NCI-H524 treated with DMSO at 0.1 percent for 48 hours (cell line): ENCODE measurements around the gene SHOC1.
"Not testable (repeated sequence)": the region's sequence is repeated elsewhere in the genome, so short reads cannot be mapped to it uniquely, and the experiment has no call there.

Source experiments
- DNase-seq: peaks from one replicate; lab custom pipeline; 2025; lab: John Stamatoyannopoulos, UW

The SHOC1 gene

DNA sequence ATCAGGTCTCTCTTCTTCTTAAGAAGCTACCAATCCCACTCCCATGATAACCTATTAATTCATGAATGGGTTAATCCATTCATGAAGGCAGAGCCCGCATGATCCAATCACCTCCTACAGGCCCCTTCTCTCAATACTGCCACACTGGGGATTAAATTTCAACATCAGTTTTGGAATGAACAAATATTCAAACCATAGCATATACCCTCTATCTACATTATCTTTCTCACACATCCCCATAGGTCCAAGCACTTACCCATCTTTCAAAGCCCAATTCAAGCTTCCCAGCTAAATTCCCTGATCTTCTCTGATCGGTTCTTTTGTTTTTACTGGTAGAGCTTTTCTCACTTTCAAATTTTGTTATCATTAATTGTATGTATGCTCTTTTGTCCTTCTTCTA, 10.5 kb upstream of the SHOC1 start:
- DNase-seq: no peak

DNA sequence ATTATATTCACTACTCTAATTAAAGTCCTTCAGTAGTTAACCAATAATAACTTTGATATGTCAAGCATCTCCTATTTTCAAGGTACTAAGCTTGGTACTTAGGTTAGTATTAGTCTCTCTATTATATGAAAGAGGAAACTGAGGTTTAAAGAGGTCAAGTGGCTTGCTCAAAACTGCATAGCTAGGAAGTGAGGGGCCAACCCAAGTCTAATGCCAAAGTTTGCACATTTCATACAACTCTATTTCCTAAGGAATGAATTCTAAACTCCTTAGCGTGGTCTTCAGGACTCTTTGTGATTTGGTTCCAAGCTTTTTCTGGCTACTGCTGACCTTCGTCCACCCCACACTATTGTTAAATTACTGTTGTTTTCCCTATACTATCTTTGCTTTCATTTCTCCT, 9.9 kb upstream of the SHOC1 start:
- no peak for DNase-seq

DNA sequence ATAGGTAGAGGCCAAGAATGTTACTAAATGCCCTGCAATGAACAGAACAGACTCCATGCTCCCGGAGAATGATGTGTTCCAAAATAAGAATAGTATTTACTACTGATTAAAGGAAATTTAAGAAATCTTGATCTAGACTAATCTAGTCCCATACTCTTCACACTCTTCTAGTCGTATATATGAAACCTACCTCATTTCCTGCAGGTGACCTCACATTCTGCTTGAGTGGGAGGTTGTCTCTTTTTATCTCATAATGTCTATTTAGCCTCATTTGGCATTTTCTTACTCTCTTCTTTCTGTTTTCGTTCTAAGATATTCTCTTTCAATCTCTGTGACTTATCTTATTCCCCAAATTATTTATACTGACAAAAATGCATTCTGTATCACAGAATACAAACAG, 9.2 kb upstream of the SHOC1 start:
- no peak for DNase-seq

DNA sequence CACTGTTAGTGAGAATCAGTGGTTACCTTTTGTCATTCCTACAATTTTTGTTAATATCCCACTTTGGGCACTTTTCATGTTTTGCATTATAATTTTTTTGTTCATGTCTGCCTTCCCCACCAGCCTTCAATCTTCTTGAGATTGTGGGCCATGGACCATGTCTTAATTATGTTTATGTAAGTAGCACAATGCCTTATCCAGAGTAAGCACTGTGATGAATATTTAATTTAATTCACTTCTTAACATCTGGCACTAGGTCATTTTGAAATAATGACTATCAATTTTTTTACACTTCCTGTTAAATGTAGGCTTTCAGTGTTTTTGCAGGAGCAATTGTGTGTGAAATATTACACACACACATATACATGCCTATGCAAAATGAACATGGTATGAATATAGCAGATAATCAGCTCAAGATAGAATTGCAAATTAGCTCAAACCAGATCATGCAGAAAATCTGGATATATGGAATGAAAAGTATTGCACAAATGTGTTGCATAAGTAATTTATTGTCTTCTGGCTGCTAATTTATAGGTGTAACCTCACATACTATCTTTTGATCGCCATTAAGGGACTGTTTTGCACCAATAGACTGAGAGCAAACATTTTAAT, 5.3 kb upstream of the SHOC1 start:
- DNase-seq: no peak

DNA sequence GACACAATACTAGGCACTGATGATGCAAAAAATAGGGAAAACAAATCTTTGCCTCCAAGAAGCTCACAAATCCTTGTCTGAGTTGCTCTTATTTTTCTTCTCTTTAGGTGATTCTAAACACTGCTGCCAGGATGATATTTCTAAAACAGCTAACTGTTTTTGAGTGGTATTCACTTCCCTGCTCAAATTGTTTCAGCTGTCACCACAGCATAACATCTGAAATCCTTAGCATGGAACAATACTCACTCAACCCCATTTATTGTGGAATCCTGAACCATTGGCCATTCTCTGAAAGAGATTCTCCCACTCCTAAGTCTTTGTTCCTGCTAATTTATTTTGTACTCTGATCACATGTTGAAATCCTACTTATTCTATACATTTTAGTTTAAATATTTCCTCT, 4.8 kb upstream of the SHOC1 start:
- no peak for DNase-seq

DNA sequence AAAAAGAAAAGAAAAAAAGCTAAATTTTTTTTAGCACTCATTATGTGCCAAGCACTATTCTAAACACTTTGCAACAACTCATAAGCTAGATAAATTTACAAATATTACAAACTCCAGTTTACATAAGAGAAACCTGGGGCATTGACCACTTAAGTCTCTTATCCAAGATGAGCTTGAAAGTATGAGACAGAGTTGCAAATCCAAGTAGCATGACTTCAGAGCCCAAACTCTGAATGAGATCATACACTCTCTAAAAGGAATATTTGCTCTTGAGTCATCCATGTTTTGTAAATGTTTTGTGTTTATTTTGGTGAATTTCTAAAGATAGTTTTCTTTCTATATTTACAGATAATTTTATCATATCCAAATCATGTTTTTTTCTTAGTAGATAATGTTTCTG, 4.0 kb upstream of the SHOC1 start:
- no peak for DNase-seq

DNA sequence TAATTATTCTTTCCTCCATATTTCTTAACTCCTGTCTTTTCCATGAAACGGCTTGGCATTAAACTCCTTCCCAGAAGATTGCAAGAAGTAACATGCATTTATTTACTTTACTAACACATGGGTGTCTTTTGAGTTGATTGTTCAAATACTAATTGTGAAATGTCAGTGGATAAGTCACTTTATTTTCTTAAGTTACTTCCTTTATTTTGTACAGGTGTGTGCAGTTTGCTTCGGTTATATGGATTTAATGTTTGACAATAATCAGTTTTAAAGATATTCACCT, 761 bp upstream of the SHOC1 start:
- DNase-seq: no peak

DNA sequence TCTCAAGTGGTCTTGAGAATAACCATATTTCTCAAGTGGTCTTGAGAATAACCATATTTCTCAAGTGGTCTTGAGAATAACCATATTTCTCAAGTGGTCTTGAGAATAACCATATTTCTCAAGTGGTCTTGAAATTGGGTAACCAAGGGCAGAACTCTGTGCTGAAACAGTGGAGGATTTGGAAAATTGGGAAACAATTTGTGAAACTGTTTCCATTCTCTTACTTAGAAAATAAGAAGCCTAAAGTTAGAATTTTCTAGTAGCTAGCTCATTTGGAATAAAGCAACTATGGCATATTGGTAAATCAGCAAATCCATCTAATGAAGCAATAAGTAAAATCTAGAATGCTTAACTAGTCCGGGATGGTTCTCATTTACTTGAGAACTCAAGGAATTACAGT, 2.9 kb downstream of the SHOC1 start:
- DNase-seq: not testable (repeated sequence)

DNA sequence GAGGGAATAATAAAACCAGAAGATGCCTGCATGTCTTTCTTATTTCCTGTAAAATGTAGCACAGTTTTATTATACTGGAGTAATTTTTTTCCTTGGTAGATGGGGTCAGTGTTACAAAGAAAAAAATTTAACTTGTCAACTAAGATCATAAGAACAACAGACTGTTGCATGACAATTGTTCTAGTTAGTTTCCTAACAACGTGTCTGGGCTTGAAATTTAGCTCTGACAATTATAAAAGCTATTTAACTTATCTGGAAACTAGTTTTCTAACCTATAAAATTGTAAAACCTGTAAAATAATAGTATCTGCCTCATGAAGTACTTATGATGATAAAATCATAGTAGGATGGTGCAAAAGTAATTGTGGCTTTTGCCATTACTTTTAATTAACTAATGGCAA, 4.9 kb downstream of the SHOC1 start:
- DNase-seq: no peak

DNA sequence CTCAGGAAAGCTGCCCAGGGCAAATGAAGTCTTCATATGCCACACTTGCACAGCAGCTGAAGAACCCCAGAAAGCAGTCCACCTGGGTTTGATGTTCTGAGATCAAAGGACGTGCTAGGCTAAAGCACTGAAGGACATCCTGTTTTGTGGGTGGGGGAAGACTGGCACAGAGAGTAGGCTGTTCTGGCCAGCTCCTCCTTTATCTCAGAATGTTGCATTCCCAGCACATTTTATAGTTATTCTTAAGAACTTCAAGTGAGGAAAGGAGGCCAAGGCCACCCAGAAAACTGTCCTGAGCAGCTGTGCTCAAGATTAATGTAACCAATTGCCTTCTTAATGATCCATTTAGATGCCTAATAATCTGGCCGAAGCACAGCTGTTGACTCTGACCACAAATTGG, 10.9 kb downstream of the SHOC1 start:
- no peak for DNase-seq

DNA sequence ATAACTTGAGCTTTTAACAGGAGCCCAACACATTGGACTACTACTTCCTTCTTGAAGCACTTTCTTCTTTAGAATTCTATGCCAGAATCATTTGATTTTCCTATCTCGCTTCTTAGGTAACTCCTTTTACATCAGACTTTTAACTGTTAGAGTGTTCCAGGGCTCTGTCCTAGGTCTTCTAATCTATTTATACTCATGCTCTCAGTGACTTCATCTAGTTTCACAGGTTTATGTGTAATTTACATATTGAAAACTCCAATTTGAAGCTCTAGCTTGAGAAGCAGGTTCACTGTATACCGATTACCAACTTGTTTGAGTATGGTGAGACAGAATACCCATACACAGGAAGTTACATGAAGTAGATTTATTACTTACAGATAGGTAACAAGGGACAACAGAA, 11.3 kb downstream of the SHOC1 start:
- DNase-seq: no peak

DNA sequence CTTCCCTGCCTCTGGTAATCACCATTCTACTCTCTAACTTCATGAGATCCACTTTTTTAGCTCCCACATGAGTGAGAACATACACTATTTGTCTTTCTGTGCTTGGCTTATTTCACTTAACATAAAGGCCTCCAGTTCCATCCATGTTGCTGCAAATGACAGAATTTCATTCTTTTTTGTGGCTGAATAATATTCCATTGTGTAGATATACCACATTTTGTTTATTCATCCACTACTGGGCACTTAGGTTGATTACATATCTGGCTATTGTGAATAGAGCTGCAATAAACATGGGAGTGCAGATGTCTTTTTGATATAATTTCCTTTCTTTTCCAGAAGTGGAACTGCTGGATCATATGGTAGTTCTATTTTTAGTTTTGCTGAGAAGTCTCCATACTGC, 28.7 kb downstream of the SHOC1 start:
- no peak for DNase-seq

DNA sequence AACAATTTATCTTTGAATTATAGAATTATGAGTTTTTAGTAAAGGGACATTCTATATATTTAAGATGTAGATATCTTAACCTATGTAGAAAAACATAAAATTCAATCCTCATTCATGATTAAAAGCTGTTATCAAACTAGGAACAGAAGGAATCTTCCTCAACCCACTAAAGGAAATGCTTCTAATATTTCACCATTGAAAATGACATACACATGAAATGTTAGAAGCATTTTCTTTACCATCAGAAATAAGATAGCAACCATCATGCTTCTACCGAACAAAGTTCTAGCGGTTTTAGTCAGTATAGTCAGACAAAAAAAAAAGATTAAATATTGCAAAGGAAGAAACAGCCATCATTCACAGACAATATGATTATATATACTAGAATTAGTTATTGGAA, 32.2 kb downstream of the SHOC1 start:
- DNase-seq: no peak

DNA sequence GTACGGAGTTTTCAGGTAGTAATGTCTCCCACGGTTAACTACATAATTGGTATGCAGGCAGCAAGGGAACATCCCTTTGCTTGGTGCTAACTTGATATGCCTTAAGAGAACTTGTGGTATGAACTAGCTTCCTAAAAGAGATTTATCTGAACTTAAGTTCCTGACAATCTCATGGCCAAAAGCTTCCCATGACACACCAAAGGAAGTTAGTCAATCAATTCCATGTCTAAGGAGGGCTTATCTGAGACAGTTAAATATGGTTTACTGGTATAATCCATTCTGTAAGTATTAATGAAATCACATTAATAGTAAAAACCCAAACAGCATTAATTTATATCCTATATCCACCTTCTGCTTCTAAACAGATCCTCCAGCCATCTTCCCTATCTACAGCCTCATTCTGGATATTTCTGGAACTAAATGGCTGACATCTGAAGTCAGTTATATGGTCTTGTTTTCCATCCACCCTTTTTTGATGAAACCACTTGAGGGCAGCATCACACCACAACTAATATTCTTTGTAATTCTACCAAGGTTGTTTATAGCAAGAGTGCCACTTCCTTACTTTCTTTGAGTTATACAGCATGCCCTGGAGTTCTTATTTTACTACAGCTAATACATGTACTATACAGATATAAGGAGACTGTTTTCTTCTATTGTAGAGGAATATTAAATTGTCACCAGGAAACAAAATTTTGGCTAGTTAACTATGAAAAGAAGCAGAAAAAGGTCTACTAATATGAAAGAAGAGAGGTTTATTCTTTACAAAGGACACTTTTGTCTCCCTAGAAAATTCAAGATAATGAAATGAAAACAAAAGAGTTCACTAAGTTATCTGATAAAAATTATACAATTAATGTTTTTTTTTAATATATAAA, 34.7 kb downstream of the SHOC1 start:
- peak; percentile 39 for DNase-seq

DNA sequence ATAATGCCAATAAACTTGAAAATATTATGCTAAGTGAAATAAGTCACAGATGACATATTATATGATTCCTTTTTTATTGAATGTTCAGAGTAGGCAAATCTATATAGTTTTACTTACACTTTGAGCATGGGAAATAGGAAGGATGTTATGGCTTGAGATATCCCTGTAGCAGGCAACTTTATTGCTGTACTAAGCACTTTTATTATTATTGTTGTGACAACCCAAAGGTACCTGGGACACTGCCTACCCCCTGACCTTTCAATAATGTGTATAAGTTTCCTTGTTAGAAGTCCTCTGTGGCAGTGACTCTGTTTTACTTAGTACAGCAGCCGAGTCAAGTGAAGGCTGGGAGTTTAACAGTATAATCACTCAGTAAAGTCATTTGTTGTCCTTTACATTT, 39.9 kb downstream of the SHOC1 start:
- DNase-seq: no peak

DNA sequence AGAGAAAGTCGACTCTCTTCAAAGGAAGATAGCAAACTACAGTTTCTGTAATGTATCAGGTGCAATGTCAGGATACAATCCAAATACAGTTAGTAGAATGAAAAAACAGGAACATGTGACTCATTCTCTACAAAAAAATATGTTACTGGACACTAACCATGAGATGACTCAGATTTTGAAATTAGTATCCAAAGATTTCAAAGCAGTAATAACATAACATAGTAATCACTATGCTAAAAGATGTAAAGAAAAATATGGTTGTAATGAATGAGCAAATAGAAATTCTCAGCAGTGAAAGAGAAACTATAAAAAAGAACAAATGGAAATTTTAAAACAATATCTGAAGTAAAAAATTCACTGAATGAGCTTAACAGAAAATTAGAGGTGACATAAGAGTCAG, 42.3 kb downstream of the SHOC1 start:
- no peak for DNase-seq
